ENCODE measurements around the gene NBPF12.
"Not testable (repeated sequence)": the region's sequence is repeated elsewhere in the genome, so short reads cannot be mapped to it uniquely, and the experiment has no call there.

GRCh38 chr1:146948127-146948526 lies 10.0 kb downstream of the NBPF12 start:
- TF ChIP-seq, protein P1, sequence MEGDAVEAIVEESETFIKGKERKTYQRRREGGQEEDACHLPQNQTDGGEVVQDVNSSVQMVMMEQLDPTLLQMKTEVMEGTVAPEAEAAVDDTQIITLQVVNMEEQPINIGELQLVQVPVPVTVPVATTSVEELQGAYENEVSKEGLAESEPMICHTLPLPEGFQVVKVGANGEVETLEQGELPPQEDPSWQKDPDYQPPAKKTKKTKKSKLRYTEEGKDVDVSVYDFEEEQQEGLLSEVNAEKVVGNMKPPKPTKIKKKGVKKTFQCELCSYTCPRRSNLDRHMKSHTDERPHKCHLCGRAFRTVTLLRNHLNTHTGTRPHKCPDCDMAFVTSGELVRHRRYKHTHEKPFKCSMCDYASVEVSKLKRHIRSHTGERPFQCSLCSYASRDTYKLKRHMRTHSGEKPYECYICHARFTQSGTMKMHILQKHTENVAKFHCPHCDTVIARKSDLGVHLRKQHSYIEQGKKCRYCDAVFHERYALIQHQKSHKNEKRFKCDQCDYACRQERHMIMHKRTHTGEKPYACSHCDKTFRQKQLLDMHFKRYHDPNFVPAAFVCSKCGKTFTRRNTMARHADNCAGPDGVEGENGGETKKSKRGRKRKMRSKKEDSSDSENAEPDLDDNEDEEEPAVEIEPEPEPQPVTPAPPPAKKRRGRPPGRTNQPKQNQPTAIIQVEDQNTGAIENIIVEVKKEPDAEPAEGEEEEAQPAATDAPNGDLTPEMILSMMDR (IDR thresholded peaks at IDR 0.05; ENCODE audit: extremely low read depth in 1 of 2, insufficient read depth in 1 of 2, low read depth in 1 of 2, low read length in 2 of 2): not testable (repeated sequence)
- not testable (repeated sequence) for TF ChIP-seq POLR2A (IDR thresholded peaks at IDR 0.05; ENCODE audit: low read depth, low read length); JUN (IDR thresholded peaks at IDR 0.05; ENCODE audit: borderline replicate concordance, insufficient read depth, insufficient read length, low read depth)

Measured in endothelial cell of umbilical vein (primary cell).